Measurements from ENCODE around the gene COCH.

- TF ChIP-seq POLR2A (IDR thresholded peaks at IDR 0.05; ENCODE audit: extremely low read depth, insufficient read length) (no peak), CTCF (IDR thresholded peaks at IDR 0.05; ENCODE audit: low read depth, low read length) (no peak)
Measured at GRCh38 chr14:30888480-30889243, 14.3 kb downstream of the COCH start.

Data from NB4 (cell line).